Measurements from ENCODE around the gene GORASP1.

GORASP1 gene

GRCh38 chr3:39125841-39126500, 18.5 kb upstream of the GORASP1 start:
- DNase-seq (ENCODE audit: low read depth, low spot score) = peak; percentile 59

DNA sequence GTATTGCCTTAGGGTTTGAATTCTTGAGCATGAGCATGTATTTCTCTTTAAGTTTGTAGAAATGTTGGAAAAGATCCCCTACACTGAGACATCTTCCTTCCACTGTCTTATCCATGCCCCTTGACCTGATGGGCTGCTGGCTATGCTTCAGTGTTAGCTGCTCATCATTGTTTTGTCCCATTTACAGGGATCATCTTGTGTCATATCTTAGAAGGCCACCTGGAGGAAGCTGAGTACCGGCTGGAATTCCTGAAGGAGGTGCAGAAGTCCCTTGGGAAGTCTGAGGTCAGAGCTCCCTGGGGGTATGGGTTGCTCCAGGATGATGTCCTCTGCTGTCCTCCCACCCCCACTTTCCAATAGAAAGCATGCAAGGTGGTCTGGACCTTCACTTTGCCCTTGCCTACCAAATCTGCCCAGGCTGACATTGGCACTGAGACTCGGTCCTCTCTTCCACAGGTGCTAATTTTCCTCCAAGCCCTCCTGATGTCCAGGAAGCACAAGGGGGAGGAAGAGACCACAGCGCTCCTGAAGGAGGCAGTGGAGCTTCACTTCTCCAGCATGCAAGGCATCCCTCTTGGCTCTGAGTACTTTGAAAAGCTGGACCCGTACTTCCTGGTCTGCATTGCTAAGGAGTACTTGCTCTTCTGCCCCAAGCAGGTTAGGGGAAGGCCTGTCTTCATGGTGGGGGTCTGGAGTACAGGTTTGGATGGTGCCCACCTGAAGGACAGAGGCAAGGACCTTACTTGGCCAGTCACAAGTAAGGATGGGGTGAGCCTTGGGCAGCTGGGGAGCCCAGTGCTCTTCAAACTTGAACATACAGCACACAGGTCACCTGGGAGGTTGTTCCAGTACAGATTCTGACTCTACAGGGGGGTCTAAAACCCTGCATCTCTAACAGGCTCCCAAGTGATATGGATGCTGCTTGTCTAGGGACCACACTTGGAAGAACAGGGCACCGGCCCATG, 17.7 kb upstream of the GORASP1 start:
- DNase-seq (ENCODE audit: low read depth, low spot score) = no peak

DNA sequence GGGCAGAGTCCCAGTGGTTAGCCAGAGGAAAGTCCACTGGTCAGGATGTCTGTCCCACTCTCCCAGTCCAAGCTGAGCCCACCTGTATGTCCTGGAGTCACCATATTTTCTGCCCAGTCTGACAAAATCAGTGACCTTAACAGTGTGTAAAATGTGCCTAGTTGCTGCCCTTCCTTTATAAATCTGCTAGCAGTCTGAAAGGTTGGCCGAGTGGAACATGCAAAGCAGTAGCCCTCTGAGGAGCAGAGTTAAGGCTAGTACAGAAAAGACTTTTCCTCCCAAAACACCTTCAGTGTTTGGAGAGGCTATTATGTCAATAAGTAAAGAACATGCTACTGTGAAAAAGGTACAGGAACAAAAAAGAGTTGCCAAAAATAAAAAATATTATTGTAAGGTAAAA, 15.4 kb upstream of the GORASP1 start:
- DNase-seq (ENCODE audit: low read depth, low spot score) = no peak

DNA sequence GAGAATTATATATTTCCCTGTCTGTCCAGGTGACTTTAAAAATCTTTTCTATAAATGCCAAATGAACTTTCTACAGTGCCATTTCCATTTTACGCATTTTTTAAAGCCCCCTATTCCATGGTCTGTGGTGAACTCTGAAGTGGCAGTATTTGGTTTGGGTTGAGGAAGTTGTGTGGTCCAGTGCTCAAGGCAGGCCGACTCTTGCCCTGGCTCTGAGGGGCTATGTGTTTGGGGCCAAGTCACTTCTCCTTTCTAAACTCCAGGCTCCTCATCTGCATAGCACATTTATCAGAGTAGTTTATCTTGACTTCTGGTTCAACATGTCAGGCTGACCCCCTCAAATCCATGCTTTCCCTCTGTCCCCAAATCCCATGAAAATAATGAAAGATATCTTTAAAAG, 14.2 kb upstream of the GORASP1 start:
- DNase-seq (ENCODE audit: low read depth, low spot score) = no peak

- DNase-seq (ENCODE audit: low read depth, low spot score) = no peak
Observed at GRCh38 chr3:39118931-39119660, 11.7 kb upstream of the GORASP1 start.

- DNase-seq (ENCODE audit: low read depth, low spot score) = no peak
Observed at GRCh38 chr3:39118079-39118478, 10.7 kb upstream of the GORASP1 start.

DNA sequence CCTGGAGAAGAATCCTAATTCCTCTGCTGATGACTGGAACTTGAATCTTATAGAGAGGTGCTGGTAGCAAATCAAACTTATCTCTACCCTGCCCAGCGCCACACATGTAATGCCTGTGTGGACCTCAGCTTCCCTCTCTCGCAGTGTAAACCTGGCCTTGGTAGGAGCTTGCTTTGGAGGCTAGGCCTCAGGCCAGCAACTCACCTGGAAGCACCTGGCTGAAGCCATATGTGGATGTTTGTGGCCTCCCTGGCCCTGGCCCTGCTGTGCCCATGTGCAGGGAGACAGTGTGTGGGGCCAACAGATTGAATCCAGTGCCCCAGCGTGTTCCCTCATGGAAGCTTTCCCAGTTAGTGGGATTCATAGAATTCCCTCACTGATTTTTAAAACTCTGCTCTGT, 8.4 kb upstream of the GORASP1 start:
- DNase-seq (ENCODE audit: low read depth, low spot score) = no peak

DNA sequence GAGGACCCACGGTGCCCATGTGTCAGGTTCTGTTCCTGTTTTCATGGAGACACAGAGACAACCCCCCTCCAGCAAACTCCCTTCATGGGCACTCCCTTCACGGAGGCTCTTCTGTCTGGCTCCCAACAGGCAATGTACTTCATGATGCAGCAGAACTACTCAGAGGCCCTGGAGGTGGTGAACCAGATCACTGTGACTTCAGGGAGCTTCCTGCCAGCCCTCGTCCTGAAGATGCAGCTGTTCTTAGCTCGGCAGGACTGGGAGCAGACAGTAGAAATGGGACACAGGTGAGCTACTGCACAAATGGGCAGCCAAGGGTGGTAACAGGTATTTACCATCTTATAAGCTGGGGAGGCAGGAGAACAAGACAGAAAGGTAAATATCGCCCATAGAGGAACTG, 7.0 kb upstream of the GORASP1 start:
- no peak for DNase-seq (ENCODE audit: low read depth, low spot score)

DNA sequence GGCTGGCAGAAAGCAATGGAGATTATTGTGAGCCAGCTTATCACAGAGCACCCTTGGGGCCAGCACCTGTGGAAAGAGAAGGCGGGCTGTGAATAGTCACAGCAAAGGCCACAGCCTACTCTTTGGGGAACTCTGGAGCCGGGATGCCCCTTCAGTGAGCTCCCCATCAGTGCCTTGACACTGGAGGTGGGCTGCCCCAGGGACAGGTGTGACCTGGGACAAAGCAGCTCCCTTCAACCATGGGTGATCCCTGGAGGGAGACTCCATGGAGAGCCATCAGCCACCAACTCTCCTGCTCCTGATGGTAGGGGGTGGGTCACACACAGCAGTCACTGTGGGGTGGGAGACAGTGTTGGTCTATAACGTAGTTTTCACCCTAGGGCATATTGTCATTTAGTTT, 5.9 kb upstream of the GORASP1 start:
- DNase-seq (ENCODE audit: low read depth, low spot score) = no peak

DNA sequence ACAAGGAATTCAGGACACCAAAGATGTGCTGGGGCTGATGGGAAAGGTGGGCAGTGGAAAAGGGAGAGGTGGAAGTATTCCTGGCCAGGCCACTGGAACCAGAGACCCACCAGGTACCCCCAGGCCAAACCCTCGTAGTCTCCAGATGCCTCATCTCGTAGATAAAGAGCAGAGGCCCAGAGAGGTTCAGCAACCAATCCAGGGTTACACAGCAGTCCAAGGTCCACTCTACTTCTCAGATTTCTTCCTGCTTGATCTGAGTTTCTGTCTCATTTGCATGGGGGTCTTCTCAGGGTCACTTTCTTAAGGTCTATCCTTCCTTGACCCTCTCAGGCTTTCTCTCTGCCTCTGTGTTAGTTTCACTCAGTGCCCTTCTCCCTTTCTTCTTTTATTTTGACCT, 5.1 kb upstream of the GORASP1 start:
- no peak for DNase-seq (ENCODE audit: low read depth, low spot score)

- no peak for DNase-seq (ENCODE audit: low read depth, low spot score)
Observed at GRCh38 chr3:39112113-39112512, 4.7 kb upstream of the GORASP1 start.

- DNase-seq (ENCODE audit: low read depth, low spot score) = no peak
Observed at GRCh38 chr3:39110041-39110639, 2.7 kb upstream of the GORASP1 start.

DNA sequence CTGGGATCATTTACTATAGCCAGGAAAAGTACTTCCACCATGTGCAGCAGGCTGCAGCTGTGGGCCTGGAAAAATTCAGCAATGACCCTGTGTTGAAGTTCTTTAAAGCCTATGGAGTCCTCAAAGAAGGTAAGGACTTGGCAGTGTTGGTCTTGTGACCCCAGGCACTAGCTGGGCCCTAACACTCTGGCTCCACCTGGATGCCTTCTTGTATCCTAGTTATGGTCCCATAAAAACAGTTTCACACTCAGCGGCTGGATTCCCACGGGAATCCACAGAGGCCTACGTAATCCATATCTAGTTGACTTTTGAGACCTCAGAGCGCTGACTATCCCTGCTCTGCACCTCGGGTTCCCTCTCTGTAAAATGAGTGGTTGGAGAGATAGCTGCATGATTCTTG, 1.7 kb upstream of the GORASP1 start:
- DNase-seq (ENCODE audit: low read depth, low spot score) = no peak

DNA sequence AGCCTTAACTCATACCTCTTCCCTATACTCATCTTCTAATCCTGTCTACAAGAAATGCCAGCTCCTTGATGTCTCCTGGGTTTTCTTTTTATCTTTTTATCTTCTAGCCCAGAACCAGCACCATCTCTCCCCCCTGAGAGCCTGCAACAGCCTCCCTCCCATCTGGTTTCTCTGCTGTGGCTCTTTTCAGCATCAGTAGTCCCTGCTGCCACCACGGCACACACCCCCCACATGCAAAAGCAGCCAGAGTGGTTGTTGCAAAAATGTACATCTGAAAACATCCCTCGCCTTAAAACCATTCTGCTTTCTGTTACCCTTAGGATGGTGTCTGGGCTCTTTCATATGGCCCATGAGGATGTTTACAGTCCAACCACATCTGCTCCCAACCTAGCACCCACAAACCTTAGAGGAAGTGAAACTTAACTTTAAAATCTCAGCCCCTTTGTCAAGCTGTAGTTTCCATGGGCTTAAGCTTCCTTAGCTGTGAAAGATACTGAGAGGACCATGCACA, 828 bp upstream of the GORASP1 start:
- DNase-seq (ENCODE audit: low read depth, low spot score) = no peak

DNA sequence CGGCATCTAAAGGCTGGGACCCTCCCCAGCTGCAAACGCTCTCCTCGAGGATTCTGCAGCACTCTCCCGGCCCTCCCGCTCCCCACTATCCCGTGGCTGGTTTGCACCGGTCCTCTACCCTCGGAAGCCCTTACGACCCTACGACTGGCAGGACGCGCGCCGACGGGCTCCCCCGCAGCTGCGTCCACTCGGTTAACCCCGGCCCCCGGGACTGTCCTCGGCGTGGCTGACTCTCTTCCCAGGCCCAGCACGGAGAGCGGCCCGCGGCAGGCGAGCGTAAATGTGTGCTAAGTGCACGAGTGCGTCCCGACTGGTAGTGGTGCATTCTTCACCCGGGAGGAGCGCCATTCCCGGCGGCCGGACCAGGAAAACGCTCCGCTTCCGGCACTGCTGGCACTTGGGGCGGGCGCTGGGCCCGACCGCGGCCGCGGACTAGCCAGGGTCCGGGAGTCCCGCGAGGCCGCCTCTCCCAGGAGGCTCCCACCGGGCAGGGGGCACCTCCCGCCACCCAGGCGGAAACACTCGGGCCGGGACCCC, 508 bp downstream of the GORASP1 start:
- peak; percentile 82 for DNase-seq (ENCODE audit: low read depth, low spot score)

GRCh38 chr3:39106281-39106811, 1.1 kb downstream of the GORASP1 start:
- DNase-seq (ENCODE audit: low read depth, low spot score) = peak; percentile 50

DNA sequence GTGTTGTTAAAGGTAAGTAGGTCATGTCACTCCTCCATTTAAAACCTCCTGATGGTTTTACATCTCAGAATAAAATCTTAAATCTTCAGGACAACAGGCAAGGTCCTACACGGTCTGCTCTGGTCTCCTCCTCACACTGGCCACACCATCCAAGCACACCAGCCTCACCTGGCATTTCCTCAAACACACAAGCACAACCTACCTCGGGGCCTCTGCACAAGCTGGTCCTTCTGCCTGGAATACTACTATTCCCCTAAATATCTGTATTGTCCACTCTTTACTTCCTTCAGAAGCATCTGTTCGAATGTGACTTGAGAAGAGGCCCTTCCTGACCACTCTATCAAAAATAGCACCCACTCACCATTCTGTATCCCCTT, 1.8 kb downstream of the GORASP1 start:
- no peak for DNase-seq (ENCODE audit: low read depth, low spot score)

DNA sequence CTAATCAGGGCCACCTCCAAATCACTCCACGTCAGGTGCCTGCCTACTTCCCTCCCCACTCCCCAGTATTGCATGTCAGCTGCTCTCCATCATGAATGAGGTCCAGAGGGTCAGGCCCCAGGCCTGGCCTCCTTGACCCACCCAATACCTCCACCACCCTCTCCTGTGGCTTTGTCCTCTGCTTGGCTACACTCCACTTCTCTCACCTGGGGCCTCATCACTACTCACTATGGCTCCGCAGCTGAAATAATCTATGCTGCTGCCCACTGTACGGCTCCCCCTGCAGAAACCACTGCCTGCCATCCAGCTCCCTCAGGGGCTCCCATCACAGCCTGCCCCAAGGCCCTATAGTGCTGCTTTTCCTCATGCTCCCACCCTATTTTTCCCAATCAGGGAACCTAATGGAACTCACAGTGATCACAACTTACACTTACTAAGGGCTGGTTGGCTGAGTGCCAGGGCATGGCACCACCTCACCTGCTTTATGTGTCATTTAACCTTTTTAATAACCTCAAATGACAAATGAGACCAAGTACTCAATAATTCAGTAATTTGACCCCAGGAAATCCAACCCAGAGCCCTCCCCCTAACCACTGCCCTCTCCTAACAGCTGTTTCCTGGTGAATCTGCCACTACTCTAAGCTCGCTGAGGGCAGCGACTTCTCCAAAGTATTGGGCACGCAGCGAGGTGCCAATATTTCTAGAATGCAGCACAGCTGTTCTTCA, 2.3 kb downstream of the GORASP1 start:
- DNase-seq (ENCODE audit: low read depth, low spot score) = no peak

DNA sequence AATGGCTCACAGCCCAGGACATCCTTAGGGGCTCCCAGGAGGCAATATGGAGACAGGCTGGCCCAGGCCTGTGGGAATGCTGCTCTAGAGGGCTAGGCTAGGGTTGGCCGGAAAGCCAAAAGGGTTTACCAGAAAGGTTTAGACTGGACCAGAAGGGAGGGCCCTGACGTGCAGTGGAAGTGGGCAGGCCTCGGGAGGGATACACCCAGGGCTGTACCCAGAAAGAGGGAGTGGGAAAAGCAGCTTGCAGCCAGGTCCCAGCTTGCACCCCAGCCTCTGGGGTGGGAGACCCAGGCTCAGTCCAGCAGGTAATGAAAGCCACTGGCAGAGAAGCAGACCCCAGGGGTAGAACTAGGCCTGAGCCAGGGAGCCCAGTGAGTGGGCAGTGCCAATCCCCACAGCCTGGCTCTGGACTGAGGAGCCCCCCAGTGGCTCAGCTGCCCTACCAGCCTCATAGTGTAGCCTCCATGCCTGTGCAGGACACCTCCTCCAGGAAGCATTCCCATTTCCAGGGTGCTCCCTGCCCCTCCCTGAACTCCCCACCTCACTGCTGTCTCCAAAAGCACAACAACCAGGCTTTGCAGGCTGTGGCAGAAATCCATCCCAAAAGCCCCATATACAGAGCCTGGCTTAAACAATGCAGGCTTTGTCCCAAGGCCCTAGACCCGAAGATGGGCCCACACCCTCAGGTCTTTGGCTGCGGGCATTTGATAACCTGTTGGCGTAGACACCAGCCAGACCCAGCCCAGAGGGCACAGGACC, 3.5 kb downstream of the GORASP1 start:
- no peak for DNase-seq (ENCODE audit: low read depth, low spot score)

- no peak for DNase-seq (ENCODE audit: low read depth, low spot score)
Observed at GRCh38 chr3:39103324-39103693, 4.1 kb downstream of the GORASP1 start.

All from astrocyte of the hippocampus (primary cell).